ENCODE results near the gene PTPRR. TPM values are rescaled to one million over a fixed set of nuclear protein-coding genes. Genes with fewer than 3 reads are reported as not detected.

The PTPRR gene
- total RNA-seq, 4 donors from 2014 or later: 0.15 TPM; not detected in 3

GRCh38 chr12:70671698-70672097, 248.8 kb downstream of the PTPRR start:
- no peak overlapping the region for H3K4me3 ChIP-seq (ENCODE audit: low read depth, poor library complexity, severe bottlenecking)
- TF ChIP-seq POLR2A (IDR thresholded peaks at IDR 0.05): no peak
- TF ChIP-seq CTCF (IDR thresholded peaks at IDR 0.05): no peak
- DNase-seq (ENCODE audit: low spot score in 2 of 2): no peak
- WGBS, 2 donors: 93 to 100% methylated on average over 5 of the region's 5 CpGs
- intact Hi-C loops (cut with DNase I; ENCODE audit: low total_unique reads): no loop called here

- DNase-seq (ENCODE audit: low spot score in 2 of 2): no peak
- WGBS, 2 donors: 51 to 65% methylated on average over 3 of the region's 3 CpGs
- intact Hi-C loops (cut with DNase I; ENCODE audit: low total_unique reads): no loop called here
- TF ChIP-seq CTCF (IDR thresholded peaks at IDR 0.05) (no peak), POLR2A (IDR thresholded peaks at IDR 0.05) (no peak)
- H3K4me3 ChIP-seq (ENCODE audit: low read depth, poor library complexity, severe bottlenecking): no peak overlapping the region
These were observed 249.6 kb downstream of the PTPRR start for GRCh38 chr12:70670948-70671347.

GRCh38 chr12:70667253-70667652, 253.3 kb downstream of the PTPRR start:
- DNase-seq (ENCODE audit: low spot score in 2 of 2): no peak
- WGBS, 2 donors: 92 to 96% methylated on average over 2 of the region's 2 CpGs
- H3K4me3 ChIP-seq (ENCODE audit: low read depth, poor library complexity, severe bottlenecking): no peak overlapping the region
- TF ChIP-seq POLR2A (IDR thresholded peaks at IDR 0.05): no peak
- TF ChIP-seq CTCF (IDR thresholded peaks at IDR 0.05): no peak
- intact Hi-C loops (cut with DNase I; ENCODE audit: low total_unique reads): no loop called here

- no peak overlapping the region for H3K4me3 ChIP-seq (ENCODE audit: low read depth, poor library complexity, severe bottlenecking)
- DNase-seq (ENCODE audit: low spot score in 2 of 2): no peak
- 96 to 98% methylated on average over 1 of the region's 1 CpG for WGBS, 2 donors
- intact Hi-C loops (cut with DNase I; ENCODE audit: low total_unique reads): no loop called here
- TF ChIP-seq POLR2A (IDR thresholded peaks at IDR 0.05): no peak
- TF ChIP-seq CTCF (IDR thresholded peaks at IDR 0.05): no peak
These were observed 254.2 kb downstream of the PTPRR start for GRCh38 chr12:70666364-70666763.

- no peak for DNase-seq (ENCODE audit: low spot score in 2 of 2)
- TF ChIP-seq CTCF (IDR thresholded peaks at IDR 0.05): no peak
- TF ChIP-seq POLR2A (IDR thresholded peaks at IDR 0.05): no peak
- H3K4me3 ChIP-seq (ENCODE audit: low read depth, poor library complexity, severe bottlenecking): no peak overlapping the region
- intact Hi-C loops (cut with DNase I; ENCODE audit: low total_unique reads): no loop called here
- WGBS, 2 donors: 40 to 57% methylated on average over 7 of the region's 7 CpGs
These were observed 256.1 kb downstream of the PTPRR start for GRCh38 chr12:70664465-70664881.

GRCh38 chr12:70663838-70664237, 256.7 kb downstream of the PTPRR start:
- 95 to 97% methylated on average over 1 of the region's 1 CpG for WGBS, 2 donors
- no peak for TF ChIP-seq CTCF (IDR thresholded peaks at IDR 0.05)
- no peak for TF ChIP-seq POLR2A (IDR thresholded peaks at IDR 0.05)
- DNase-seq (ENCODE audit: low spot score in 2 of 2): no peak
- H3K4me3 ChIP-seq (ENCODE audit: low read depth, poor library complexity, severe bottlenecking): no peak overlapping the region
- intact Hi-C loops (cut with DNase I; ENCODE audit: low total_unique reads): no loop called here
